GM19438 (cell line): Measurements from ENCODE around the gene SEMA4D.

Experiments used
- ATAC-seq: cut with Tn5 transposase; IDR thresholded peaks from one replicate; pipeline ENCODE4 v1.9.1; 2021; ENCODE audit warnings: low read depth; ENCODE audit not compliant: unreplicated experiment

Gene SEMA4D

DNA sequence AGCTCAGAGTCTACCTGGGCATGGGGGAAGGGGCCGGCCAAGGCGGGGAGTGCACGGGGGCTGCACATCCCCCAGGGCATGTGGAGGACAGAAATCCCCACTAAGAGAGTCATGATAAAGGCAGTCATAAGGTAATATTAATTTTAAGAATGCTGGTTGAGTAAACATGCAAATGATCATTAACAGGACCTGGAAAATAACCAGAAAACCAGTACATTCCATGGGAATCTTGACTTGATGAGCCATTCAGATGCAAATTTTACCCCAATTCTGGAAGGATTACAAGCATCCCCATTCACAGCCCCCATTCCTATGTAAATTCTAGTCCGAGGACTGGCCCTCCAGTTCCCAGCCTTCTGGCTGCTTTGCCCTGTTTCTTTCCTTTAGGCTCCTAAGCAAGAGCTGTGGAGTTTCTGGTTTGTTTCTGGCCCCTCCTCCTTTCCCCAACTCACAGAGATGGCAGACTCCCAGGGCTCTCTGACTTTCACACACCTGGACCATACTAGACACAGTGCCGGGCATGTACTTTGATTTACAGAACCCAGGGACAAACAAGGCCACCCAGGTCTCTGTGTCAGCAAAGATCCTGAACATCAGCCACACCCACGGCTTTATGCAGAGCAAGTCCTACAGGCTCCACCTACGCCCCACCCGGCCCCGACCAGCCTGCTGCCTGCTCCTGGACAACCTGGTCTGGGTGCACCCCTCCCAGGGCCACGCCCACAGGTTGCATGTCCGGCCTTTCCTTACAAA, 62.7 kb downstream of the SEMA4D start:
- no peak for ATAC-seq

DNA sequence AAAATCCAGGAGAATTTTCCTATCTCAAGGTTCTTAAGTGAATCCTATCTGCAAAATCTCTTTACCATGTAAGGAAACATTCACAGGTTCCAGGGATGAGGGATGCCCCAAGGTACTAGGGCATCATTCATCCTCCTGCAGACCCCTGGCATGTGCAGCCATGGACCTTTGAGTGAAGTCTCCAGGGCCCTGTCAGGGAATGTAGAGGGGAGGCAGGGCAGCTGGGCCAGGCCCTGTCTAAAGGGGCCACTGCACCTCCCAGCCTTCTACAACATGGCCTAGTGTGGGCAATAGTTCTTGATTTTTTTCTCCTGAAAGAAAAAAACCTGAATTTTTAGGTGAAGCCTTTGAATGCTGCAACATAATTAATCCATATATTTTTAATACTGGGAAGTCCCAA, 63.3 kb downstream of the SEMA4D start:
- no peak for ATAC-seq

DNA sequence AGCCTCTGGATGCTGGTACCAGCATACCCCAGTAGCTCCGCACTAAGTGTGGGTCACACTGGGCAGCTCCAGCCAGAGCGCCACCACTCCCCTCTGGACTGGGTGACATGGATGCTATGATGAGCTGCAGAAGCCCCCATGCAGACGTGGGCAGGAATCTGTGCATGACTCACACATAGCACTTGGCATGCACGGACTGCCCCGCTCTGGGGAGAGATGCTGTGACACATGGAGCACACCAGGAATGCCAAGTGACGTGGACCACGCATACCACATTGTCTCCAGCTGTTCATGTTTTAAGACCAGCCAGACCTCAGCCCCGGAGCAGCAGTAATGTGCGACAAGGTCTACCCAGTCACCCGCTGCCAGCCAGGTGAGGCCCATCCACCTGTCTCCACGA, 64.1 kb downstream of the SEMA4D start:
- ATAC-seq: no peak

DNA sequence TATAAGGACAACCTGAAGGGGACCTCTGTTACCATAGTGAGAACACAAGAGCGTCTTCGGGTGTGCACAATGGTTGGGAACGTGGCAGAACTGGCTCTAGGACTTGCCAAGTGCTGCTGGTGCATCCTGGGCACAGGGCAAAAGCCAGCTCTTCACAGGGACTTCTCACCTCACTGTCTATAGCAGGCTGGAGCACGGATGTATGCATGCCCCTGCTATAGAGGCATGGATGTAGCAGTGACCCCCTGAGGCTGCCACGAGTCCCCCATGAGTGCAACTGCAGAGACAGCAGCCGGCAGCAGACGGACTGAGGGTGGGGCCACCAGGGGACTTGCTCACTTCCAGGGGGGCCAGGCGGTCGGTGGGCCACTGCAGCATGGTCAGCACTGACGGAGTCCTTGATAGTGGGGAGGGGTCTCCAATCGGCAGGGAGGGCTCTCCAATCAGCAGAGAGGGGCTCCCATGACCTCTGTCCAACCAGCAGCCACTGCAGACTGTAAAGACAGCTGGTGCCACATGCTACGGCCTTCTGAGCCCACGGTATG, 64.9 kb downstream of the SEMA4D start:
- no peak for ATAC-seq

- no peak for ATAC-seq
Measured at GRCh38 chr9:89431930-89432725, 65.8 kb downstream of the SEMA4D start.

DNA sequence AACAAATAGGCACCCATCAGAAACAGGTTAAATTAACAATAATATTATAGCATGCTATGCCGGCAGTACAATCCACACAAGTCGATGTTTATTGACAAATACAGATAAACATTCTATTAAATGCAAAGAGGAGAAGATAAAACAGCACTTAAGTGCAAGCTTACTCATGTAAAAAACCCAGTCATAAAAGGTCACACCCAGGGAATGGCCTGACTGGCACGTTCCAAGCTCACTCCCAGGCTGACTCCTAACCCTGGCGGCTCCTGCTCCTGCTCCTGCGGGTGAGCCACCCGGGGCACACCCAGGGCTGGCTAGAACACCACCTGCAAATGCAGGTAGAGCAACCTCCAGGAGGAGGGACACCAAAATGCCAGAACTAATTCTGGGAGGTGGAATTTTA, 66.9 kb downstream of the SEMA4D start:
- ATAC-seq: no peak

DNA sequence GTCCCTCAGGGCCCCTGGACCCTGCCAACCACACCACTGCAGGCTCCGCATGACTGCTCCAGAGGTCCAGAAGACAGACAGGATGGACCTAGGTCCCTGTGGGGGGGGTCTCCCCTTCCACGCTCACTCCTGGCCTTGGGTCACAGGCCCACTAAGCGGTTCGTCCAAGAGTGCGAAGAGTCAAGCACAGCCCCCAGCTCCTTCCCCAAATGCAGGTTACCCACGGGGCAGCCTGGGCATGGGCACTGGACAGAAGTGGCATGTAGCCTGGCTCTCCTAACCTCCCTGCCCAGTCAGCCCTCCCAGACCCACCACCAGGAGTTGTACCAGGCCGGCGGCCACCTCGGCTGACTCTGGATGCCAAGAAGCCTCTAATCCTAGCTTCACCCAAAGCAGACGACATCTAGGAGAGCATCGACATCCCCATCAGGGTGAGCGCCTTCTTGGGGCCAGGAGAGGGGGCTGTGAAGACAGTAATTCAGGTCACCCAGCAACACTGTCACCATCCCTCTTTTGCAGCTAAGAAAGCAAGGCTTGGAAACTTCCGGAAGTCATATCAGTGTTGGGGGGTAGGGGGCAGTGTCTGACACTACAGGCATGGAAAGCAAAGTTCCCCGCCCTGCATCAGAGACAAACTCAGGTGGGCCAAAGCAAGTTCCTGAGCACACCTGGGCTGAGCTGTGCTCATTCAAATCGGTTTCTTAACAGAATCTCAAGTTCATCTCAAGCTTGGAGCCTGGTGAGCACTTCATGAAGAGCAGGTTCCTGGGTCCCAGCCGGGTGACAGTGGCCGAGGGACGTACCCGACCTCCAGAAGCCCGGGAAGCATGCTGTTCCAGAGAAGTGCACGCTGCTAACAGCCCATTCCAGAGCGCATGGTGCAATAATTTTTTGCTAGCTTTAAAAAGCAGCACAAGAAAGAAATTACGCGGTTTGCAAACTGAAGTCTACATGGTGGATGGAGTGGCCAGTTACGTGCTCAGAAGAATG, 68.7 kb downstream of the SEMA4D start:
- ATAC-seq: no peak

DNA sequence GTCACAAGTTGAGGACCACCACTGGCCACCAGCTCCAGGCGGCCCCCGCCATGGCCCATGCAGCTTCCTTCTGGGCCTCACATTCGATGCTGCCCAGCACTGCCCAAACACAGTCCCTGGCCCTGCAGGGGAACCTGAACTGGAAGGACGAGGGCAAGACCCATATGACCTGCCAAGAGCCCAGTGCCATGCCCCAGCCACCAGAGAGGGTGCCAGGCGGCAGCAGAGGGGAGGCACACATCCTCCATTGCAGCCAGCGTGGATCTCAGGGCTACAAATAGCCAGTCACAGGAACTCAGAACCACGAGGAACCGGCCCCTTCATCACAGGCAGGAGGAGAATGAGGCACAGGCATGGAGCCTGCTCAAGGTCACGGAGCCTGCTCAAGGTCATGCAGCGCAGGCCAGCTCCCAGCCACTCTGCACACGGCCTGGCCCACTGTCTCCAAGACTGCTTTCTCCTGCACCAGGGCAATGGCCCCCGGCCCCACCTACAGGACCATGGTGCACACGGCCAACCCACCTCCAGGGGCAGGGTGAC, 69.6 kb downstream of the SEMA4D start:
- ATAC-seq: no peak

DNA sequence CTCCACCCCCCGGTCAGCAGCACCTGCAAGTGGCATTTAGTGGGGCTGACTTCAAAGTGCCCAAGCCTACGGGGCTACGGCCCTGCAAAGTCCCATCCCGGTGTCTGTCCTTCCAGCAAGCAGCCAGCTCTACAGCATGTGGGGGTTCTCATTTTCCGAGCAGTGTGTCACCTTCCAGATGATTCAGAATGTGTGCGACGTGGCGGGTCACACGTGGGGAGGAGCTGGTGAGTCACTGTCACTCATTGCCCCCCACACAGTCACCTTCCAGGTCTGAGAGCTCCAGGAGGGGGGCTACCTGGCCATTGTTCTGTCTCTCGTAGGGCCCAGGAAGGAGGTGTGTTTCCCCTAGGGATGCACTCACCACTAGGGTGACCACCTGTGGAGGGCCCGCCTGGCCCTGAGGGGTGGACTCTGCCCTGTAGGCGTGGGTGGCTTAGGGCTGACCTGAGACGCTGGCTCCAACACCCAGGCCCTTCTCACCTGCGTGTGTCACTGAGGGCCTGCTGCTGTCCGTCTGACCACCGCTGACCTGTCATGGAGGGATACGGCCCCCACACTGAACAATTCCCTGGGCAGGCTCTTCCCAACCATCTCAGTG, 70.2 kb downstream of the SEMA4D start:
- no peak for ATAC-seq

DNA sequence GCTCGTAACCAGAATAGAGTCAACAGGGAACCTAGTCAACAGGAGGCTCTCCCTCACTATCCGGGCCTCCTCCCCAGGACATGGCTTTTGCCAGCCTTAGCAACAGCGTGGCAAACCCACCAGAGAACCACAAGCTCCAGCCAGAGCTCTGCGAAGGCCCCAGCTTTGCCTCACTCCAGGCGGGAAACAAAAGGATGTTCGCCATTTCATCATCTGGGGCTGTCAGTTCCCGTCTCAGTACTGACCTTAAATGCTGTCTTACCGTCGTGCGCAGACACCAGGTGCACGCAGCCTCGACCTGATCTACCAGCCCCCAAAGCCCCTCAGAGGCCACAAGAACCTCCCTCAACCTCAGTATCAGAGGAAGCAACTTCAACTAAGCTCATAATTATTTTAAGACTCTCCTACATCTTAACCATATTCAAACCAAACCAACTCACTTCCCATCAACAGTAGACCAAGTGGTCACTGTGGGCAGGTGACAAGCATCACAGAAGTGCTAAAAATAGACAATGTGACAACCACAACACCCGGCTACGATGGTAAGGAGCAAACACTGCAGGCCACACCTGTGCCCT, 71.4 kb downstream of the SEMA4D start:
- ATAC-seq: peak; percentile 59

GRCh38 chr9:89425921-89426383, 72.0 kb downstream of the SEMA4D start:
- ATAC-seq: peak; percentile 6

DNA sequence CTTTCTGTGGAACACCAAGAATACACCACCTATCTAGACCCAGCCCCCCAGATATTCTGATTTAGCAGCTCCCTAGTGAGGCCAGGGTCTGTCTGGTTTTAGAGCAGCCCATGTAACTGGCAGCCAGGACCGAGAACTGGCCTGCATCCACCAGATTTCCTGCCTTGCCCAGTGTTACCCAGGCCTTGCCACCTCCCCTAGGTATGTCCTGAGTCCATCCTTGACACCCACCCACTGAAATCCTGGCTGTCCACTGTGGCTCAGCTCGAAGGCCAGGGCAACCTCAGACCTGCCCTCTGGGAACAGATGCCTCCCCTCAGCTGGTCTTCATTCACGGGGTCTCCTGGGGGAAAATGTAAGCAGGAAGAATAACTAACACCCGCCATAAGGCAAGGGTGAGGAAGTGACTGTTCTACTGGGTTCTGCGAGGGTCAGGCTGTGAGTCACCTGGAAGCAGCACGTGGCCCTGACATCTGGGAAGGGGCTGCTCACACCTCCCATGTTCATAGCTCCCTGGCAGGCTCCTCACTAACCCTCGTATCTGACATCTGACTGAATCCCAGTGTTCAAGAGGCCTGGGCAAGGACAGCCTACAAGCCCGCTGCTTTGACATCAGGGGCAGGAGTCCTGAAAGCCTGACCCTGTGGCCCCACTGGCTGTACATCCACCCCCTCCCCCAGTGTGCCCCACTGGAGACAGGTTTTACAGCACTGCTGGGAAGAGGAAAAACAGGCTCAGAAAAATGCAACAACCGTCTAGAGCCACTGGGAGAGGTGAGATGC, 72.7 kb downstream of the SEMA4D start:
- ATAC-seq: no peak

- ATAC-seq: peak; percentile 20
Measured at GRCh38 chr9:89422151-89422975, 75.5 kb downstream of the SEMA4D start.

- ATAC-seq: no peak
Measured at GRCh38 chr9:89421595-89421994, 76.3 kb downstream of the SEMA4D start.

DNA sequence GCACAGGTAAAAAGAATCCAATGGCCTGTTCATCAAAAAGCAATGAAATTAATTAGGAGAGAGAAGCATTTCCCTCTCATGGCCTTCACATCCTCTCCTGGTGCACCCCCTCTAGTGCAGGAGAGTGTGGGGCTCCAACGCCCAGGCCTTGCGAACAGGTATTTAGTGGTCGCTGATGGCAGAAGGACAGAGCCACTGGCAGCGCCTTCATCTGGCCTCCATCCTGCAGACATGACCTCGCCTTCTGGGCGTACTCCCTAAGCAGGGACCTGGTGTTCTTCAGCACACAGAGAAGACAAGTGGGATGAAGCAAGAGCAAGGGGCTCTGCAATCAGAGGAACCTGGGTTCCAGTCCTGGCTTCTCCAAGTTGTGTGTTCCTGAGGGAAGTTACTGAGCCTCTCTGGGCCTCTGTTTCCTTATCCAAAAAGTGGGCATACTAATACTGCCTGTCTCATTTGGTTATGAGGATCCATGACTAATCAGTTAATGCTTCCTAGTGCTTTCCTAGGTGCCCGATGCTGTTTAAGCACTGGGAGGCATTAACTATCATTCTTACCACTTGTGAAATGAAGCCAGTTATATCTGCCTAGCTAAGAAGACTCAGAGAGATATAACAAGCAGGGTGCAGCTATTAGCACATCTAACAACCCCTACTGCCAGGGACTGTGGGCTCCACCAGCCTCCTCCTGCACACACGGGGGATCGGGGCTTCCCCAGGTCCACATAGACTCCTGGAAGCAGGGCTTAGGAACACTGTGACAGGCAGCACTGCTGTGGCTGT, 77.3 kb downstream of the SEMA4D start:
- ATAC-seq: no peak

- ATAC-seq: no peak
Measured at GRCh38 chr9:89419978-89420394, 77.9 kb downstream of the SEMA4D start.
